ENCODE measurements around the gene RTL10.

DNA sequence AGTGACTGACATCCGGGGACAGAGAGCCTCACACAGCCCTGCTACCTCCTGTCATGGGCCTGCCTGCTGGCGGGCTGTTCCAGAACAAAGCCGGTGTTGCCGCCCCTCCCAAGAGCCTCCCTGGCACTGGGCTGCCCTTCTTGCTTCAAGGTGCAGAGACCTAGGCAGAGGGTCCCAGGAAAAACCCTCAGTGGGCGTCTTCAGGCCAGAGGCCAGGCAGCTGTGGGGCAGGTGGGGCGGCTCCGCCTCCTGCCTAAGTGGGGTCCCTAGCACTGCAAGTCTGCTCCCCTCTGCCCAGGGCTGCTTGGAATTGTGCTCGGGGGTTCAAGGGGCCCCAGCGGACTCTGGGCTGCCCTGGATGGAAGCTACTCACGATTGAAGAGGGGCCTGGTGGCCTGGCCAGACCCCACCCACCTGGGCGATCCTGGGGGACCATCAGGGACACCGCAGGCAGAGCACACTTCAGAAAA, 20.4 kb upstream of the RTL10 start:
- TF ChIP-seq, protein P1, sequence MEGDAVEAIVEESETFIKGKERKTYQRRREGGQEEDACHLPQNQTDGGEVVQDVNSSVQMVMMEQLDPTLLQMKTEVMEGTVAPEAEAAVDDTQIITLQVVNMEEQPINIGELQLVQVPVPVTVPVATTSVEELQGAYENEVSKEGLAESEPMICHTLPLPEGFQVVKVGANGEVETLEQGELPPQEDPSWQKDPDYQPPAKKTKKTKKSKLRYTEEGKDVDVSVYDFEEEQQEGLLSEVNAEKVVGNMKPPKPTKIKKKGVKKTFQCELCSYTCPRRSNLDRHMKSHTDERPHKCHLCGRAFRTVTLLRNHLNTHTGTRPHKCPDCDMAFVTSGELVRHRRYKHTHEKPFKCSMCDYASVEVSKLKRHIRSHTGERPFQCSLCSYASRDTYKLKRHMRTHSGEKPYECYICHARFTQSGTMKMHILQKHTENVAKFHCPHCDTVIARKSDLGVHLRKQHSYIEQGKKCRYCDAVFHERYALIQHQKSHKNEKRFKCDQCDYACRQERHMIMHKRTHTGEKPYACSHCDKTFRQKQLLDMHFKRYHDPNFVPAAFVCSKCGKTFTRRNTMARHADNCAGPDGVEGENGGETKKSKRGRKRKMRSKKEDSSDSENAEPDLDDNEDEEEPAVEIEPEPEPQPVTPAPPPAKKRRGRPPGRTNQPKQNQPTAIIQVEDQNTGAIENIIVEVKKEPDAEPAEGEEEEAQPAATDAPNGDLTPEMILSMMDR (IDR thresholded peaks at IDR 0.05), result no peak
- no peak for TF ChIP-seq POLR2A (IDR thresholded peaks at IDR 0.05)
